HepG2 (cell line): ENCODE data around the gene UCN2. TPM values are rescaled to one million over a fixed set of nuclear protein-coding genes. Genes with fewer than 3 reads are reported as not detected.

ENCODE experiments used
- ATAC-seq: fragments of 200-7000 bp; cut with Tn5 transposase; 3 replicates; pipeline ENCODE4 v1.9.1; 2020; ENCODE audit warnings: mild to moderate bottlenecking, moderate library complexity
- BruUV-seq: library from RNA; stranded (reverse); fragments of 400-500 nt; replicated peaks from 2 replicates; lab custom pipeline; 2021; lab: Mats Ljungman, UMichigan
- CTCF ChIA-PET: fragments of 300-600 bp; formaldehyde crosslinking; extraction: SDS; loops from one replicate; lab custom pipeline; 2021; ENCODE audit warnings: low total read pairs, inconsistent platforms, low intra/inter-chr PET ratio; lab: Yijun Ruan, JAX
- POLR2A ChIA-PET: fragments of 350-600 bp; sonication (Branson Sonifier 250); formaldehyde crosslinking; loops from one replicate; lab custom pipeline; 2020; ENCODE audit warnings: antibody characterized with exemption, inconsistent platforms; lab: Yijun Ruan, JAX
- DNase-seq: peaks from one replicate; pipeline ENCODE4 v3.0.0-alpha.2; 2015; ENCODE audit warnings: low spot score
- FAIRE-seq: peaks from 3 replicates; lab custom pipeline; 2011; peaks lifted over from hg19 to GRCh38; lab: Jason Lieb, UNC
- H2AFZ ChIP-seq: one replicate; pipeline ENCODE4 v1.6.1; 2011; ENCODE audit warnings: low read length, inconsistent platforms
- H3K27ac ChIP-seq: fragments of 300-600 bp; 3 replicates; pipeline ENCODE4 v1.8.0; 2011; ENCODE audit warnings: mixed run types, mild to moderate bottlenecking, mixed read lengths, low read length, inconsistent platforms; ENCODE audit not compliant: insufficient read depth; ENCODE audit errors: extremely low read length
- H3K27me3 ChIP-seq, 2 experiments: fragments of 200-600 bp in 1 of 2; 2 replicates in 1 of 2; 3 replicates in 1 of 2; pipeline versions ENCODE4 v1.6.0 to v1.8.0; 2011; ENCODE audit warnings: low read length in 2 of 2, mild to moderate bottlenecking in 2 of 2, moderate library complexity in 2 of 2, inconsistent platforms in 1 of 2; ENCODE audit not compliant: insufficient read depth in 2 of 2, control insufficient read depth in 1 of 2
- H3K36me3 ChIP-seq, 2 experiments: fragments of 200-600 bp in 1 of 2; replicated peaks in 1 of 2; 2 replicates in 1 of 2; 3 replicates in 1 of 2; pipeline versions ENCODE4 v1.5.1 to v1.8.0; 2011; ENCODE audit warnings: low read length in 2 of 2, inconsistent platforms in 1 of 2; ENCODE audit not compliant: insufficient read depth in 2 of 2, control insufficient read depth in 1 of 2
- H3K4me1 ChIP-seq: 2 replicates; pipeline ENCODE4 v1.5.1; 2012; ENCODE audit warnings: low read length, inconsistent platforms; ENCODE audit not compliant: insufficient read depth
- H3K4me2 ChIP-seq: 2 replicates; pipeline ENCODE4 v1.6.0; 2011; ENCODE audit warnings: low read depth, low read length, inconsistent platforms
- H3K4me3 ChIP-seq, 3 experiments: fragments of 200-600 bp in 1 of 3; sonication (generic), shearing (Covaris generic) in 1 of 3; replicated peaks in 1 of 3; 2 replicates each; pipeline ENCODE4 v1.5.1; 2011 to 2016; ENCODE audit warnings: low read length in 3 of 3, inconsistent platforms in 2 of 3, low read depth in 2 of 3, mild to moderate bottlenecking in 2 of 3, control low read depth in 1 of 3, mixed read lengths in 1 of 3; ENCODE audit not compliant: insufficient read depth in 1 of 3
- H3K79me2 ChIP-seq: one replicate; pipeline ENCODE4 v1.6.1; 2011; ENCODE audit warnings: low read length, inconsistent platforms; ENCODE audit not compliant: insufficient read depth
- H3K9ac ChIP-seq: 2 replicates; pipeline ENCODE4 v1.6.0; 2011; ENCODE audit warnings: mild to moderate bottlenecking, low read depth, low read length, inconsistent platforms; ENCODE audit not compliant: insufficient read depth
- H3K9me3 ChIP-seq: 2 replicates; pipeline ENCODE4 v1.5.1; 2012; ENCODE audit warnings: mild to moderate bottlenecking, low read length
- H4K20me1 ChIP-seq: 2 replicates; pipeline ENCODE4 v1.6.0; 2011; ENCODE audit warnings: inconsistent platforms, mild to moderate bottlenecking, low read length, moderate library complexity; ENCODE audit not compliant: insufficient read depth
- HNF4A ChIP-seq: sonication (generic); formaldehyde crosslinking; IDR thresholded peaks from 2 replicates; pipeline ENCODE4 v1.4.0; 2020; ENCODE audit warnings: missing genetic modification reagents
- IRF9 ChIP-seq: sonication (generic); formaldehyde crosslinking; IDR thresholded peaks from 2 replicates; pipeline ENCODE4 v1.8.0; 2022; ENCODE audit warnings: missing genetic modification reagents, mild to moderate bottlenecking, borderline replicate concordance
- SAP130 ChIP-seq: IDR thresholded peaks from 2 replicates; pipeline ENCODE4 v1.6.1; 2016; ENCODE audit warnings: low read depth
- ZNF275 ChIP-seq: sonication (generic); formaldehyde crosslinking; IDR thresholded peaks from 2 replicates; pipeline ENCODE4 v1.8.0; 2022; ENCODE audit warnings: missing genetic modification reagents, mild to moderate bottlenecking, inconsistent platforms, borderline replicate concordance
- ZNF883 ChIP-seq: sonication (generic); formaldehyde crosslinking; IDR thresholded peaks from 2 replicates; pipeline ENCODE4 v1.5.1; 2020; ENCODE audit warnings: mild to moderate bottlenecking, missing genetic modification reagents; ENCODE audit errors: not compliant biosample characterization
- WGBS: methylation state at CpG from one replicate; pipeline ENCODE4 v1.1.6; 2017; ENCODE audit warnings: low lambda C conversion rate; 5-methylcytosine and 5-hydroxymethylcytosine counted together
- in situ Hi-C: cut with HindIII; loops from 2 replicates; pipeline ENCODE4 v1.10.0; 2017; ENCODE audit warnings: low pct_unique_long_range_greater_than_20kb; ENCODE audit not compliant: extremely low pct_ligation_motif_present
- intact Hi-C: fragments of 100-400 bp; cut with micrococcal nuclease; formaldehyde crosslinking; loops from one replicate; pipeline ENCODE4 v1.10.0; 2022; ENCODE audit not compliant: unreplicated experiment
- polyA plus RNA-seq, 8 experiments: library from polyadenylated mRNA; depleted of rRNA in 3 of 8; stranded (reverse) in 7 of 8; unstranded in 1 of 8; fragments of >200 nt; fragmentation: Illumina TruSeq in 4 of 8; extraction: Trizol in 4 of 8; gene quantifications; 2 replicates each; pipeline versions ENCODE4 v1.2.1 to v1.2.3, GENCODE V29; 2011 to 2016; ENCODE audit warnings: low read depth in 4 of 8, missing spikeins in 1 of 8, mixed read lengths in 1 of 8; ENCODE audit not compliant: insufficient read depth in 1 of 8
- total RNA-seq, 5 experiments: library from RNA; depleted of rRNA; stranded (reverse); fragments of >200 nt; fragmentation: Illumina TruSeq; extraction: Trizol; gene quantifications; 2 replicates each; pipeline ENCODE4 v1.2.3, GENCODE V29; 2016; ENCODE audit warnings: low read depth in 1 of 5
- TF ChIP-seq, protein P1 (sequence below): sonication (generic); formaldehyde crosslinking; IDR thresholded peaks from 2 replicates; pipeline ENCODE4 v1.4.0; 2020; ENCODE audit warnings: missing genetic modification reagents
- TF ChIP-seq, protein P2 (sequence below): sonication (generic); formaldehyde crosslinking; IDR thresholded peaks from 2 replicates; pipeline ENCODE4 v1.5.1; 2020; ENCODE audit warnings: mild to moderate bottlenecking, missing genetic modification reagents, moderate library complexity

Gene UCN2
- total and polyA plus RNA-seq, 2 of the 13 experiments (the other 11 are each of a cell fraction or from before 2014, with no cell fraction given), result 0.07 to 1.5 TPM

GRCh38 chr3:48555231-48555948 is 8.2 kb downstream of the UCN2 start (continued):
- TF ChIP-seq, protein P1, sequence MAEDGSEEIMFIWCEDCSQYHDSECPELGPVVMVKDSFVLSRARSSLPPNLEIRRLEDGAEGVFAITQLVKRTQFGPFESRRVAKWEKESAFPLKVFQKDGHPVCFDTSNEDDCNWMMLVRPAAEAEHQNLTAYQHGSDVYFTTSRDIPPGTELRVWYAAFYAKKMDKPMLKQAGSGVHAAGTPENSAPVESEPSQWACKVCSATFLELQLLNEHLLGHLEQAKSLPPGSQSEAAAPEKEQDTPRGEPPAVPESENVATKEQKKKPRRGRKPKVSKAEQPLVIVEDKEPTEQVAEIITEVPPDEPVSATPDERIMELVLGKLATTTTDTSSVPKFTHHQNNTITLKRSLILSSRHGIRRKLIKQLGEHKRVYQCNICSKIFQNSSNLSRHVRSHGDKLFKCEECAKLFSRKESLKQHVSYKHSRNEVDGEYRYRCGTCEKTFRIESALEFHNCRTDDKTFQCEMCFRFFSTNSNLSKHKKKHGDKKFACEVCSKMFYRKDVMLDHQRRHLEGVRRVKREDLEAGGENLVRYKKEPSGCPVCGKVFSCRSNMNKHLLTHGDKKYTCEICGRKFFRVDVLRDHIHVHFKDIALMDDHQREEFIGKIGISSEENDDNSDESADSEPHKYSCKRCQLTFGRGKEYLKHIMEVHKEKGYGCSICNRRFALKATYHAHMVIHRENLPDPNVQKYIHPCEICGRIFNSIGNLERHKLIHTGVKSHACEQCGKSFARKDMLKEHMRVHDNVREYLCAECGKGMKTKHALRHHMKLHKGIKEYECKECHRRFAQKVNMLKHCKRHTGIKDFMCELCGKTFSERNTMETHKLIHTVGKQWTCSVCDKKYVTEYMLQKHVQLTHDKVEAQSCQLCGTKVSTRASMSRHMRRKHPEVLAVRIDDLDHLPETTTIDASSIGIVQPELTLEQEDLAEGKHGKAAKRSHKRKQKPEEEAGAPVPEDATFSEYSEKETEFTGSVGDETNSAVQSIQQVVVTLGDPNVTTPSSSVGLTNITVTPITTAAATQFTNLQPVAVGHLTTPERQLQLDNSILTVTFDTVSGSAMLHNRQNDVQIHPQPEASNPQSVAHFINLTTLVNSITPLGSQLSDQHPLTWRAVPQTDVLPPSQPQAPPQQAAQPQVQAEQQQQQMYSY, result no peak
- TF ChIP-seq HNF4A (CRISPR knock-in tag) (0 out of 2 replicates have a peak, but pooled peaks have one; percentile 17), ZNF275 (CRISPR knock-in tag) (no peak)
- TF ChIP-seq, all 625 proteins: peak for 12

DNA sequence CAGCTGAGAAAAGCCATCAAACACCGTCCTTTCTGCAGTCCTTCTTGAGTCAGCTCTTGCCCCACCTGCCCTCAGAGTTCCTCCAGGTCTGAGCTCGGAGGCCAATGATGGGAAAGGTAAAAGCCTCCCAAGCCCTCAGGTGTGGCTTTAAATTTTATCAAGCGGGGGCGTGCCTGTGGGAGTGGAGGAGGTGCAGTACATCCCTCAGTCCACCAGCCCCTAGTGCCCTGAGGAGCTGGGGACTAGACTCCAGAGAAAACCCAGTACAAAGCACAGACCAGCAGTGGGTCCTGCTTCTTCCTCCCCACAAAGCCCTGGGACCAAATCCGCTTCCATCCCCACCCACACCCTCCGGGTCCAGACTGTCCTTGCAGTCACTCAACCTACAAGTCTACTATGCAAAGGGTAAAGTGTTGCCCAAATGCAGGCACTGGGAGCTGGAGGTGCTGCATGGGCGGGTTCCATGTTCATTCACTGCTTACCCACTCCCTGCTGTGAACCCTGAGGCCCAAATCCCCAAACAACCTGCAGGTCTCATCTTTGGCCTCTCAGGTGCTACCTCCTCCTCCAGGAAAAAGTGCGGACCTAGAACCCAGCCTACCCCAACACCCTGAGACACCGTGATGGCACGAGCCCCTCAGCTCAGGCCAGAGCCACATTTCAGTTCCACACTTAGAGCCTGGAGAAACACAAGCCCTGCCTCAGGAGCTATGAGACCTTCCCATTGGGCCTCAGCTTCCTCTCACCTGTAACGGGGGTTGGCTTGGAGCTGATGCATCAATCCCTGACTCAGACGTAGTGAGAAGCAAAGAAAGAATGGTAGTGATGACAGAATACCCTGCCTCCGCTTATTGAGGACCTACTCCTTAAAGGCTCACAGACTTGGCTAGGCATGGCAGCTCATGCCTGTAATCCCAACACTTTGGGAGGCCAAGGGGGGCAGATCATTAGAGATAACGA is 9.4 kb downstream of the UCN2 start:
- Histone ChIP-seq H3K9ac (peak overlapping the region; percentile 82), H3K4me1 (peaks cover 87% of the 10 kb centered on the region), H3K9me3 (no peaks in the 10 kb centered on the region), H4K20me1 (peaks cover 47% of the 10 kb centered on the region), H3K4me3 (peak overlapping the region; percentile 29 to 98 (median 92); a peak in 5 of 6 replicates), H3K79me2 (peaks cover 60% of the 10 kb centered on the region), H2AFZ (no peak overlapping the region), H3K27ac (no peak overlapping the region), H3K36me3 (peaks cover 18 to 44% of the 10 kb centered on the region in 2 experiments; a peak in 4 of 5 replicates), H3K27me3 (no peaks in the 10 kb centered on the region; a peak in 1 of 5 replicates), H3K4me2 (peak overlapping the region; percentile 78)
- 91% methylated on average over 10 of the region's 14 CpGs for WGBS
- ChIA-PET CTCF (no interaction called here), POLR2A (interaction anchor here (0.6 to 1.3 kb wide), 3 partner anchors 43 to 112 kb away, joined by 3 to 7 read pairs (median 3); no protein-coding TSS in a partner anchor)
- in situ Hi-C loops, result no loop called here
- no peak for ATAC-seq
- intact Hi-C loops, result no loop called here
- no peak for DNase-seq
- BruUV-seq, result no TSS peak
- FAIRE-seq, result no peak
- TF ChIP-seq IRF9 (CRISPR knock-in tag) (0 out of 2 replicates have a peak, but pooled peaks have one; percentile 24), SAP130 (CRISPR knock-in tag) (no peak), ZNF883 (CRISPR knock-in tag) (peak; percentile 62)
- TF ChIP-seq, protein P2, sequence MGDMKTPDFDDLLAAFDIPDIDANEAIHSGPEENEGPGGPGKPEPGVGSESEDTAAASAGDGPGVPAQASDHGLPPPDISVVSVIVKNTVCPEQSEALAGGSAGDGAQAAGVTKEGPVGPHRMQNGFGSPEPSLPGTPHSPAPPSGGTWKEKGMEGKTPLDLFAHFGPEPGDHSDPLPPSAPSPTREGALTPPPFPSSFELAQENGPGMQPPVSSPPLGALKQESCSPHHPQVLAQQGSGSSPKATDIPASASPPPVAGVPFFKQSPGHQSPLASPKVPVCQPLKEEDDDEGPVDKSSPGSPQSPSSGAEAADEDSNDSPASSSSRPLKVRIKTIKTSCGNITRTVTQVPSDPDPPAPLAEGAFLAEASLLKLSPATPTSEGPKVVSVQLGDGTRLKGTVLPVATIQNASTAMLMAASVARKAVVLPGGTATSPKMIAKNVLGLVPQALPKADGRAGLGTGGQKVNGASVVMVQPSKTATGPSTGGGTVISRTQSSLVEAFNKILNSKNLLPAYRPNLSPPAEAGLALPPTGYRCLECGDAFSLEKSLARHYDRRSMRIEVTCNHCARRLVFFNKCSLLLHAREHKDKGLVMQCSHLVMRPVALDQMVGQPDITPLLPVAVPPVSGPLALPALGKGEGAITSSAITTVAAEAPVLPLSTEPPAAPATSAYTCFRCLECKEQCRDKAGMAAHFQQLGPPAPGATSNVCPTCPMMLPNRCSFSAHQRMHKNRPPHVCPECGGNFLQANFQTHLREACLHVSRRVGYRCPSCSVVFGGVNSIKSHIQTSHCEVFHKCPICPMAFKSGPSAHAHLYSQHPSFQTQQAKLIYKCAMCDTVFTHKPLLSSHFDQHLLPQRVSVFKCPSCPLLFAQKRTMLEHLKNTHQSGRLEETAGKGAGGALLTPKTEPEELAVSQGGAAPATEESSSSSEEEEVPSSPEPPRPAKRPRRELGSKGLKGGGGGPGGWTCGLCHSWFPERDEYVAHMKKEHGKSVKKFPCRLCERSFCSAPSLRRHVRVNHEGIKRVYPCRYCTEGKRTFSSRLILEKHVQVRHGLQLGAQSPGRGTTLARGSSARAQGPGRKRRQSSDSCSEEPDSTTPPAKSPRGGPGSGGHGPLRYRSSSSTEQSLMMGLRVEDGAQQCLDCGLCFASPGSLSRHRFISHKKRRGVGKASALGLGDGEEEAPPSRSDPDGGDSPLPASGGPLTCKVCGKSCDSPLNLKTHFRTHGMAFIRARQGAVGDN, result peak; percentile 15
